Parathyroid adenoma (tissue), 2 donors: ENCODE measurements around the gene TENM3.

Experiments
- H2AFZ ChIP-seq: fragments of 300-600 bp; sonication (generic); one replicate; pipeline ENCODE4 v1.7.0; 2017; ENCODE audit warnings: antibody characterized with exemption, mild to moderate bottlenecking
- H3K27ac ChIP-seq: fragments of 300-600 bp; sonication (generic); one replicate; pipeline ENCODE4 v1.7.0; 2017
- H3K27me3 ChIP-seq: fragments of 300-600 bp; sonication (generic); one replicate; pipeline ENCODE4 v1.7.0; 2017; ENCODE audit warnings: low read length; ENCODE audit not compliant: control insufficient read depth, insufficient read depth
- H3K36me3 ChIP-seq: fragments of 300-600 bp; sonication (generic); one replicate; pipeline ENCODE4 v1.7.0; 2017; ENCODE audit warnings: low read length; ENCODE audit not compliant: control insufficient read depth, insufficient read depth
- H3K4me1 ChIP-seq: fragments of 300-600 bp; sonication (generic); one replicate; pipeline ENCODE4 v1.7.0; 2017; ENCODE audit warnings: control low read depth
- H3K4me2 ChIP-seq: fragments of 300-600 bp; sonication (generic); one replicate; pipeline ENCODE4 v1.7.0; 2017; ENCODE audit warnings: low read length
- H3K4me3 ChIP-seq: fragments of 300-600 bp; sonication (generic); one replicate; pipeline ENCODE4 v1.7.0; 2017; ENCODE audit warnings: low read depth, low read length
- H3K79me2 ChIP-seq: fragments of 300-600 bp; sonication (generic); one replicate; pipeline ENCODE4 v1.7.0; 2017; ENCODE audit warnings: control low read depth
- H3K9ac ChIP-seq: fragments of 300-600 bp; sonication (generic); one replicate; pipeline ENCODE4 v1.7.0; 2017; ENCODE audit warnings: mild to moderate bottlenecking
- H3K9me3 ChIP-seq: fragments of 300-600 bp; sonication (generic); one replicate; pipeline ENCODE4 v1.7.0; 2017; ENCODE audit warnings: low read length; ENCODE audit not compliant: control insufficient read depth
- TF ChIP-seq, protein P1 (sequence below): fragments of 300-600 bp; sonication (generic); IDR thresholded peaks from one replicate; pipeline ENCODE4 v1.7.0; 2017; ENCODE audit warnings: antibody characterized with exemption, mild to moderate bottlenecking
- donor health status: primary hyperparathyroidism.

Gene TENM3

DNA sequence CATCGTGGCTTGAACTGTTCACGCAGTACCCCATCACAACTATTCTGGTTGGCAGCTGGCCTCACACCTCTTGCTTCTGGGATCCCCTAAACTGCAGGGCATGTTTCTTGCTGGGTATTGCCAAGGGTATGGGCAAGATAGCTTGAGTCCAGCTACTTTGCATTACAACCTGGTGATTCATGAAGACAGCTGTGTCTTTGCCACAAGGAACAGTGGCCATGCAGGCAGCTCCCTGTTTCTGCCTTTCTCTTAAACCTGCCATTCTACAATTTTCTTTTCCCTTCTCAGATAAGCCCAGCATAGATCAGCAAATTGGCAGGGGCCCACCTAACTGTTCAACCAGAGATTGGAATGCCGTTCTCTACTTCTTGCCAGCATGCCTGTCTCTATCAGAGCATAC lies 42.8 kb downstream of the TENM3 start:
- Histone ChIP-seq H3K4me3 (no peak overlapping the region), H3K36me3 (no peaks in the 10 kb centered on the region), H3K79me2 (no peaks in the 10 kb centered on the region), H3K27ac (no peak overlapping the region), H3K9ac (no peak overlapping the region), H2AFZ (no peak overlapping the region), H3K4me2 (no peak overlapping the region), H3K4me1 (no peaks in the 10 kb centered on the region), H3K27me3 (no peaks in the 10 kb centered on the region), H3K9me3 (no peaks in the 10 kb centered on the region)
- TF ChIP-seq, protein P1, sequence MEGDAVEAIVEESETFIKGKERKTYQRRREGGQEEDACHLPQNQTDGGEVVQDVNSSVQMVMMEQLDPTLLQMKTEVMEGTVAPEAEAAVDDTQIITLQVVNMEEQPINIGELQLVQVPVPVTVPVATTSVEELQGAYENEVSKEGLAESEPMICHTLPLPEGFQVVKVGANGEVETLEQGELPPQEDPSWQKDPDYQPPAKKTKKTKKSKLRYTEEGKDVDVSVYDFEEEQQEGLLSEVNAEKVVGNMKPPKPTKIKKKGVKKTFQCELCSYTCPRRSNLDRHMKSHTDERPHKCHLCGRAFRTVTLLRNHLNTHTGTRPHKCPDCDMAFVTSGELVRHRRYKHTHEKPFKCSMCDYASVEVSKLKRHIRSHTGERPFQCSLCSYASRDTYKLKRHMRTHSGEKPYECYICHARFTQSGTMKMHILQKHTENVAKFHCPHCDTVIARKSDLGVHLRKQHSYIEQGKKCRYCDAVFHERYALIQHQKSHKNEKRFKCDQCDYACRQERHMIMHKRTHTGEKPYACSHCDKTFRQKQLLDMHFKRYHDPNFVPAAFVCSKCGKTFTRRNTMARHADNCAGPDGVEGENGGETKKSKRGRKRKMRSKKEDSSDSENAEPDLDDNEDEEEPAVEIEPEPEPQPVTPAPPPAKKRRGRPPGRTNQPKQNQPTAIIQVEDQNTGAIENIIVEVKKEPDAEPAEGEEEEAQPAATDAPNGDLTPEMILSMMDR = no peak

DNA sequence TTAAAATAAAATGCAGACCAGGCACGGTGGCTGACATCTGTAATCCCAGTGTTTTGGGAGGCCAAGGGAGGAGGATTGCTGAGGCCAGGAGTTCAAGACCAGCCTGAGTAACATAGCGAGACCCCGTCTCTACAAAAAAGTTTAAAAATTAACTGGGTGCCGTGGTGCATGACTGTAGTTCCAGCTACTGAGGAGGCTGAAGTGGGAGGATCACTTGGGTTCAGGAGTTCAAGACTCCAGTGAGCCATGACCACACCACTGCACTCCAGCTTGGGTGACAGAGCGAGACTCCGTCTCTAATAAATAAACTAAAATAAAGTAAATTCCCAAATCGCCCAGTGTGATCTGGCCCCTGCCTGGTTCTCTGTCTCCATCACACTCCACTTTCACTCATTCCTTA lies 43.7 kb downstream of the TENM3 start:
- H3K36me3 ChIP-seq = no peaks in the 10 kb centered on the region
- no peaks in the 10 kb centered on the region for H3K9me3 ChIP-seq
- no peak overlapping the region for H3K4me3 ChIP-seq
- TF ChIP-seq, protein P1 = no peak
- H3K4me1 ChIP-seq = no peaks in the 10 kb centered on the region
- no peaks in the 10 kb centered on the region for H3K79me2 ChIP-seq
- H3K4me2 ChIP-seq = no peak overlapping the region
- H3K9ac ChIP-seq = no peak overlapping the region
- no peak overlapping the region for H2AFZ ChIP-seq
- no peak overlapping the region for H3K27ac ChIP-seq
- H3K27me3 ChIP-seq = no peaks in the 10 kb centered on the region

DNA sequence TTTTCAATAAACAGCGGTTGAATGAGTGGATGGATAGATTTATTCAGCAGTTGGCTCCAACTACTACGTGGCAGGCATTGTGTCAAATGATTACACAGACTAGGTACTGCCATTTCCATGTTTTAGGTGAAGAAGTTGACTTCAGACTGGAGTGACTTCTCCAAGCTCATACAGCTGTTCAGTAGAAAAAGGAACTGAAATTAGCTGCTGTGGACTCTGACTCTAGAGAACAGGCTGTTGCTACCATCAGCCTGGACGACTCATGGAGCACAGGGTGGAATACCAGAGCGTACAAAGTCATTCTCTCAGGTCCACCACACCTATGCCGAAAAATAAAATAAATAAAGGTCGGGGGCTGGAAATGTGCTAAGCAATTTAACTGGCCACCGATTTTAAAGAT lies 45.3 kb downstream of the TENM3 start:
- Histone ChIP-seq H3K27ac (no peak overlapping the region), H3K27me3 (no peaks in the 10 kb centered on the region), H3K9ac (no peak overlapping the region), H3K9me3 (no peaks in the 10 kb centered on the region), H3K4me3 (no peak overlapping the region), H3K4me1 (no peaks in the 10 kb centered on the region), H3K36me3 (no peaks in the 10 kb centered on the region), H3K4me2 (no peak overlapping the region), H2AFZ (no peak overlapping the region), H3K79me2 (no peaks in the 10 kb centered on the region)
- TF ChIP-seq, protein P1 = no peak

DNA sequence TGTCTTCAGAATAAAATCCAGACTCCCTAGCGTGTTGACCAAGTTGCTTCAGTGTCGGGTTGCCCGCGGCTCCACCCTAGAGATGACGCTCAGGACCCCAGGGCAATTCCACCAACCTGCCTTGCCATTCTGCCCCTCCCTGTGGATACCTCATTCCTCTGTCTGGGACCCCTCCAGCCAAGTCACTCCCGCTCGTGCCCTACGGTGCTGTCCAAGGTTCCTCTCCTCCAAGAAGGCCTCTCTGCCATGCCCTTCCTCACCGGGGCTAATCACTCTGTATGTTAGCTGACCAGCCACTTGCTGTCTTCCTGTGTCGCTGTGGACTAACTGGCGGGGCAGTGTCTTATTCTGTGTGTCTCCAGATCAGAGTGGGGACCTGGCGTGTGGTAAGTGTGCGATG lies 46.6 kb downstream of the TENM3 start:
- no peak overlapping the region for H3K4me3 ChIP-seq
- TF ChIP-seq, protein P1 = no peak
- no peak overlapping the region for H3K4me2 ChIP-seq
- H3K9ac ChIP-seq = no peak overlapping the region
- H2AFZ ChIP-seq = no peak overlapping the region
- H3K27me3 ChIP-seq = no peaks in the 10 kb centered on the region
- H3K9me3 ChIP-seq = no peaks in the 10 kb centered on the region
- H3K4me1 ChIP-seq = no peaks in the 10 kb centered on the region
- H3K79me2 ChIP-seq = no peaks in the 10 kb centered on the region
- no peaks in the 10 kb centered on the region for H3K36me3 ChIP-seq
- no peak overlapping the region for H3K27ac ChIP-seq

DNA sequence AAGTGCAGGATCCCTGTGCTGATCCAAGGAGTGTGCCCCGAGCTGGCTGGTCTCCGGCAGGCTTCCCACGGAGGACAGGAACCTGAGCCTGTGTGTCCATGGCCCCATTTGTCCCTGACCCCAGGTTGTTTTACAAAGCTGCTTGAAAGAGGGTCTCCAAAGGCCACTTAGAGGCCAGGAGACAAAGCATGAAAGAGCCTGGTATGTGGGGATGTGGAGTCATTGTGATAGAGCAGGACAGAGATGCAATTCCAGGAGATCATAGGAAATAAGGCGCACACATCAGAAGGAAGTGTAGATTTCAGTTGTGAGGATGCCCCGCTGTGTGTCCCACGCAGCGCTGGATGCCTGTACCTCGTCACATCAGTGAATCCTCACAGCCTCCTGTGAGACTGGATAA lies 48.0 kb downstream of the TENM3 start:
- no peak overlapping the region for H2AFZ ChIP-seq
- no peaks in the 10 kb centered on the region for H3K9me3 ChIP-seq
- no peak overlapping the region for H3K4me2 ChIP-seq
- no peaks in the 10 kb centered on the region for H3K36me3 ChIP-seq
- no peaks in the 10 kb centered on the region for H3K79me2 ChIP-seq
- TF ChIP-seq, protein P1 = no peak
- no peak overlapping the region for H3K27ac ChIP-seq
- H3K27me3 ChIP-seq = no peaks in the 10 kb centered on the region
- H3K4me3 ChIP-seq = no peak overlapping the region
- no peaks in the 10 kb centered on the region for H3K4me1 ChIP-seq
- H3K9ac ChIP-seq = no peak overlapping the region
